ENCODE results near the gene KAZN.

The KAZN gene

GRCh38 chr1:14994148-14994547 is 395.7 kb downstream of the KAZN start:
- DNase-seq, result no peak

- no peak for DNase-seq
Measured at GRCh38 chr1:14994841-14995437, 396.5 kb downstream of the KAZN start.

GRCh38 chr1:14996133-14997050 is 397.9 kb downstream of the KAZN start:
- no peak for DNase-seq

- no peak for DNase-seq
Measured at GRCh38 chr1:14997646-14998276, 399.3 kb downstream of the KAZN start.

- no peak for DNase-seq
Measured at GRCh38 chr1:14999441-14999840, 401.0 kb downstream of the KAZN start.

GRCh38 chr1:15000030-15000429 is 401.5 kb downstream of the KAZN start:
- no peak for DNase-seq

GRCh38 chr1:15000671-15001070 is 402.2 kb downstream of the KAZN start:
- DNase-seq, result no peak

GRCh38 chr1:15001317-15001915 is 402.9 kb downstream of the KAZN start:
- DNase-seq, result no peak

GRCh38 chr1:15002325-15002724 is 403.8 kb downstream of the KAZN start:
- no peak for DNase-seq

- no peak for DNase-seq
Measured at GRCh38 chr1:15004396-15004795, 405.9 kb downstream of the KAZN start.

- no peak for DNase-seq
Measured at GRCh38 chr1:15005116-15005515, 406.6 kb downstream of the KAZN start.

GRCh38 chr1:15007368-15007767 is 408.9 kb downstream of the KAZN start:
- DNase-seq, result no peak

- no peak for DNase-seq
Measured at GRCh38 chr1:15007842-15008241, 409.4 kb downstream of the KAZN start.

GRCh38 chr1:15008783-15009729 is 410.6 kb downstream of the KAZN start:
- DNase-seq, result no peak

GRCh38 chr1:15011160-15011559 is 412.7 kb downstream of the KAZN start:
- DNase-seq, result no peak

- no peak for DNase-seq
Measured at GRCh38 chr1:15011661-15012060, 413.2 kb downstream of the KAZN start.

GRCh38 chr1:15012822-15013221 is 414.3 kb downstream of the KAZN start:
- no peak for DNase-seq

- no peak for DNase-seq
Measured at GRCh38 chr1:15013767-15014166, 415.3 kb downstream of the KAZN start.

- DNase-seq, result no peak
Measured at GRCh38 chr1:15014516-15014915, 416.0 kb downstream of the KAZN start.

GRCh38 chr1:15016001-15016400 is 417.5 kb downstream of the KAZN start:
- no peak for DNase-seq

GRCh38 chr1:15016526-15016925 is 418.0 kb downstream of the KAZN start:
- DNase-seq, result no peak

- DNase-seq, result no peak
Measured at GRCh38 chr1:15017120-15017519, 418.6 kb downstream of the KAZN start.

Measured in stimulated activated CD4-positive, alpha-beta T cell treated with anti-CD3 and anti-CD28 coated beads, Interleukin-15, amount 100 ng/mL, for 24 hours (primary cell).